Fibroblast of lung (primary cell): Measurements from ENCODE around the gene MYO6. TPM values are rescaled to one million over a fixed set of nuclear protein-coding genes. Genes with fewer than 3 reads are reported as not detected.

Experiments
- DNase-seq, 2 donors: peaks; one replicate each; pipeline versions ENCODE4 v3.0.0 to v3.0.0-alpha.2; 2010; ENCODE audit warnings: low read depth in 2 of 2
- H2AFZ ChIP-seq: 2 replicates; pipeline ENCODE4 v1.5.1; 2012; ENCODE audit warnings: low read length, control low read depth, inconsistent platforms
- H3K27ac ChIP-seq: 2 replicates; pipeline ENCODE4 v1.5.1; 2011; ENCODE audit warnings: low read length, control low read depth; ENCODE audit not compliant: insufficient read depth
- H3K27me3 ChIP-seq: 2 replicates; pipeline ENCODE4 v1.5.1; 2011; ENCODE audit warnings: mild to moderate bottlenecking, low read length; ENCODE audit not compliant: control insufficient read depth, insufficient read depth
- H3K36me3 ChIP-seq: 2 replicates; pipeline ENCODE4 v1.5.1; 2011; ENCODE audit warnings: low read length; ENCODE audit not compliant: control insufficient read depth, insufficient read depth
- H3K4me1 ChIP-seq: 2 replicates; pipeline ENCODE4 v1.5.1; 2011; ENCODE audit warnings: low read length; ENCODE audit not compliant: control insufficient read depth, insufficient read depth; ENCODE audit errors: extremely low read depth
- H3K4me2 ChIP-seq: 2 replicates; pipeline ENCODE4 v1.5.1; 2011; ENCODE audit warnings: low read length, control low read depth; ENCODE audit not compliant: insufficient read depth; ENCODE audit errors: extremely low read depth
- H3K4me3 ChIP-seq, 4 experiments: fragments of 200-600 bp in 1 of 4; sonication (generic) in 1 of 4; replicated peaks in 1 of 4; 2 replicates each; pipeline ENCODE4 v1.5.1; 2011 to 2016; ENCODE audit warnings: low read length in 4 of 4, low read depth in 3 of 4, mild to moderate bottlenecking in 3 of 4, control low read depth in 2 of 4, inconsistent platforms in 1 of 4, mixed read lengths in 1 of 4; ENCODE audit not compliant: insufficient read depth in 1 of 4; ENCODE audit errors: control extremely low read depth in 1 of 4
- H3K79me2 ChIP-seq: 2 replicates; pipeline ENCODE4 v1.5.1; 2012; ENCODE audit warnings: mild to moderate bottlenecking, low read length, inconsistent platforms; ENCODE audit not compliant: control insufficient read depth, insufficient read depth
- H3K9ac ChIP-seq: 2 replicates; pipeline ENCODE4 v1.5.1; 2011; ENCODE audit warnings: mild to moderate bottlenecking, low read length, control low read depth; ENCODE audit not compliant: insufficient read depth
- H3K9me3 ChIP-seq: 2 replicates; pipeline ENCODE4 v1.5.1; 2012; ENCODE audit warnings: low read depth, low read length; ENCODE audit not compliant: control insufficient read depth, insufficient read depth
- H4K20me1 ChIP-seq: 2 replicates; pipeline ENCODE4 v1.5.1; 2011; ENCODE audit warnings: low read length; ENCODE audit not compliant: control insufficient read depth, insufficient read depth; ENCODE audit errors: extremely low read depth
- EZH2 ChIP-seq: IDR thresholded peaks from 2 replicates; pipeline ENCODE4 v1.5.1; 2012; ENCODE audit warnings: low read length, control low read depth, mild to moderate bottlenecking; ENCODE audit errors: missing control alignments
- polyA plus RNA-seq, 2 donors: library from polyadenylated mRNA; depleted of rRNA in 1 of 2; stranded (reverse) in 1 of 2; unstranded in 1 of 2; fragments of >200 nt; gene quantifications; 2 replicates each; pipeline ENCODE4 v1.2.1, GENCODE V29; 2011 to 2012; ENCODE audit warnings: missing spikeins in 1 of 2
- total RNA-seq: library from RNA; depleted of rRNA; stranded (reverse); fragments of >200 nt; gene quantifications from 2 replicates; pipeline ENCODE4 v1.2.1, GENCODE V29; 2014
- TF ChIP-seq, protein P1 (sequence below), 2 donors: IDR thresholded peaks in 1 of 2; conservative IDR thresholded peaks in 1 of 2; 1 replicate in 1 of 2; 2 replicates in 1 of 2; pipeline ENCODE4 v1.5.1; 2011 to 2012; ENCODE audit warnings: low read length in 2 of 2, control low read depth in 1 of 2, inconsistent platforms in 1 of 2, low read depth in 1 of 2, mild to moderate bottlenecking in 1 of 2

The MYO6 gene
- total and polyA plus RNA-seq, 2 donors (not counting 1 experiment from before 2014, with no cell fraction given) = 16.9 to 24.9 TPM

DNA sequence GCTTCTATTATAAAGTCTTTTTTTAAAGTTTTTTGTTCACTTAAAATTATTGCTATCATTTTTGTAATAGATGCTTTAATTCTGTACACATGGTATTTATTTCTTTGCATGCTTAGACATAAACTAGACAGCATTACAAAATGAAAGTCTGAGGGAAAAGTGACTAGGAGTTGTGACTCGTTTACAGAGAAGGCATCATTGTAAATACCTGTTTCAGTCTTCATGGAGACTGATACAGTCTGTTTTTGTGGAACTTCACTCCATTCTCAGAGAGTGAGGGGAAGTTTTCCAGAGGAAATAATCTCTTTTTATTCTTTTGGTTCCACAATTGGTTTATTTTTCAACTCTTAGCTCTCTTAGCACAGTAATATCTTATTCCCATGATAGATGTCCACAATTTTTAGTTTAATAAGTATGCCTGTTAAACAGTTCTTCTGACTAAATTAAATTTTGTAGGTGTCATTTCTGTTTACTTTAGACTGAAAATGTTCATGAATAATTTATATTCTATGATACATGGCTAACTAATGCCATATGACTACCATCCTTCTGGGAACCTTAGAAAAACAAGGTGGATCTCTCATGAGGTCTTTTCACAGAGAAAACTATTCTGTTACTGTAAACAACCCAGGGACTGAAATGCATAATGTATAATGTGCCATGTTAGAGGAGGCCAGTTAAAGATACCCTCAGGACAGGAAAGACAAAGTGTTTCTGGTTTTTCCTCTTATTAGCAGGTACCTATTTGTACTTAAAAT, 69.2 kb downstream of the MYO6 start:
- H3K79me2 ChIP-seq = no peaks in the 10 kb centered on the region
- H4K20me1 ChIP-seq = no peaks in the 10 kb centered on the region
- H3K9me3 ChIP-seq = no peaks in the 10 kb centered on the region
- no peak overlapping the region for H2AFZ ChIP-seq
- H3K4me1 ChIP-seq = no peaks in the 10 kb centered on the region
- H3K4me3 ChIP-seq = no peak overlapping the region
- no peak overlapping the region for H3K27ac ChIP-seq
- peak in 1 of 2 donors; percentile 57 for DNase-seq
- no peaks in the 10 kb centered on the region for H3K27me3 ChIP-seq
- H3K36me3 ChIP-seq = no peaks in the 10 kb centered on the region
- TF ChIP-seq, protein P1, sequence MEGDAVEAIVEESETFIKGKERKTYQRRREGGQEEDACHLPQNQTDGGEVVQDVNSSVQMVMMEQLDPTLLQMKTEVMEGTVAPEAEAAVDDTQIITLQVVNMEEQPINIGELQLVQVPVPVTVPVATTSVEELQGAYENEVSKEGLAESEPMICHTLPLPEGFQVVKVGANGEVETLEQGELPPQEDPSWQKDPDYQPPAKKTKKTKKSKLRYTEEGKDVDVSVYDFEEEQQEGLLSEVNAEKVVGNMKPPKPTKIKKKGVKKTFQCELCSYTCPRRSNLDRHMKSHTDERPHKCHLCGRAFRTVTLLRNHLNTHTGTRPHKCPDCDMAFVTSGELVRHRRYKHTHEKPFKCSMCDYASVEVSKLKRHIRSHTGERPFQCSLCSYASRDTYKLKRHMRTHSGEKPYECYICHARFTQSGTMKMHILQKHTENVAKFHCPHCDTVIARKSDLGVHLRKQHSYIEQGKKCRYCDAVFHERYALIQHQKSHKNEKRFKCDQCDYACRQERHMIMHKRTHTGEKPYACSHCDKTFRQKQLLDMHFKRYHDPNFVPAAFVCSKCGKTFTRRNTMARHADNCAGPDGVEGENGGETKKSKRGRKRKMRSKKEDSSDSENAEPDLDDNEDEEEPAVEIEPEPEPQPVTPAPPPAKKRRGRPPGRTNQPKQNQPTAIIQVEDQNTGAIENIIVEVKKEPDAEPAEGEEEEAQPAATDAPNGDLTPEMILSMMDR (conservative IDR thresholded peaks at IDR 0.05 in 1 of 2, IDR thresholded peaks at IDR 0.05 in 1 of 2; ENCODE audit: low read depth in 1 of 2, low read length in 2 of 2) = no peak
- no peak for TF ChIP-seq EZH2
- no peak overlapping the region for H3K9ac ChIP-seq
- no peak overlapping the region for H3K4me2 ChIP-seq

DNA sequence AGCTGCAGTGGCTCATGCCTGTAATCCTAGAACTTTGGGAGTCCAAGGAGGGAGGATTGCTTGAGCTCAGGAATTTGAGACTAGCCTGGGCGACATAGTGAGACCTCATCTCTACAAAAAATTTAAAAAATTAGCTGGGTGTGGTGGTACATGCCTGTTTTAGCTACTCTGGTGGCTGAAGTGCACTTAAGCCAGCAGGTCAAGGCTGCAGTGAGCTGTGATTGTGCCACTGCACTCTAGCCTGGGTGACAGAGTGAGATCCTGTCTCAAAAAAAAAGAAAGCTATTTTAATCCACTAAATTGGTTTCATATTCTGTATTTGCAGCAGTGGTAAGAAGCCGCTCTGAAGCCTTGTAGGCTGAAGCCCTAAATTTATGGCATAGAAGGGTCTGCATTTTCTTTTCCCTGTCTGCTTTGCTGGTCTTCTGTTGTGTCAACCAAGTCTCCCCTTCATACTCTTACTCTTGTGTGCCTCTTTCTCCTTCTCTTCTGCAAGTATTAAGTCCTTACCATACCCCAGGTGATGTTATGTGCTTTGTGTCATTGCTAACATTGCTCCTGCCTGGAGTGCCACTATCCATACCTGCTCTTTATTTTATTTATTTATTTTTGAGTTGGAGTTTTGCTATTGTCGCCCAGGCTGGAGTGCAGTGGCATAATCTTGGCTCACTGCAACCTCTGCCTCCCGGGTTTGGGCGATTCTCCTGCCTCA, 70.9 kb downstream of the MYO6 start:
- no peaks in the 10 kb centered on the region for H3K4me1 ChIP-seq
- no peak overlapping the region for H3K4me2 ChIP-seq
- no peaks in the 10 kb centered on the region for H4K20me1 ChIP-seq
- no peaks in the 10 kb centered on the region for H3K27me3 ChIP-seq
- H2AFZ ChIP-seq = no peak overlapping the region
- no peaks in the 10 kb centered on the region for H3K79me2 ChIP-seq
- DNase-seq = no peak
- H3K36me3 ChIP-seq = no peaks in the 10 kb centered on the region
- H3K4me3 ChIP-seq = no peak overlapping the region
- TF ChIP-seq, protein P1 (conservative IDR thresholded peaks at IDR 0.05 in 1 of 2, IDR thresholded peaks at IDR 0.05 in 1 of 2; ENCODE audit: low read depth in 1 of 2, low read length in 2 of 2) = no peak
- TF ChIP-seq EZH2 = no peak
- no peaks in the 10 kb centered on the region for H3K9me3 ChIP-seq
- H3K9ac ChIP-seq = no peak overlapping the region
- H3K27ac ChIP-seq = no peak overlapping the region

GRCh38 chr6:75824160-75824559, 75.1 kb downstream of the MYO6 start:
- no peaks in the 10 kb centered on the region for H3K4me1 ChIP-seq
- H3K27ac ChIP-seq = no peak overlapping the region
- TF ChIP-seq EZH2 = no peak
- TF ChIP-seq, protein P1 (conservative IDR thresholded peaks at IDR 0.05 in 1 of 2, IDR thresholded peaks at IDR 0.05 in 1 of 2; ENCODE audit: low read depth in 1 of 2, low read length in 2 of 2) = no peak
- DNase-seq = no peak
- H4K20me1 ChIP-seq = no peaks in the 10 kb centered on the region
- H3K9me3 ChIP-seq = no peaks in the 10 kb centered on the region
- H3K79me2 ChIP-seq = no peaks in the 10 kb centered on the region
- no peak overlapping the region for H3K9ac ChIP-seq
- H2AFZ ChIP-seq = no peak overlapping the region
- H3K4me3 ChIP-seq = no peak overlapping the region
- H3K4me2 ChIP-seq = no peak overlapping the region
- H3K27me3 ChIP-seq = no peaks in the 10 kb centered on the region
- no peaks in the 10 kb centered on the region for H3K36me3 ChIP-seq
